Endothelial cell of umbilical vein (primary cell): ENCODE measurements around the gene DDX59. TPM values are rescaled to one million over a fixed set of nuclear protein-coding genes. Genes with fewer than 3 reads are reported as not detected.

Source experiments
- BruUV-seq: library from RNA; stranded (reverse); fragments of 400-500 nt; replicated peaks from 2 replicates; lab custom pipeline; 2021; lab: Mats Ljungman, UMichigan
- CTCF ChIA-PET: fragments of 300-600, 350-600 bp; sonication (Branson Sonifier 250); formaldehyde crosslinking; loops from one replicate; lab custom pipeline; 2021; ENCODE audit warnings: antibody characterized with exemption, inconsistent platforms; lab: Charles Lee
- POLR2A ChIA-PET: fragments of 300-600, 350-600 bp; sonication (Branson Sonifier 250); formaldehyde crosslinking; loops from one replicate; lab custom pipeline; 2021; ENCODE audit warnings: antibody characterized with exemption, inconsistent platforms; lab: Charles Lee
- DNase-seq: peaks from one replicate; pipeline ENCODE4 v3.0.0-alpha.2; 2011; ENCODE audit warnings: low read depth, low spot score
- FAIRE-seq: peaks from 2 replicates; lab custom pipeline; 2011; peaks lifted over from hg19 to GRCh38; lab: Jason Lieb, UNC
- H2AFZ ChIP-seq: 2 replicates; pipeline ENCODE4 v1.6.0; 2012; ENCODE audit warnings: low read depth, low read length, control low read depth, inconsistent platforms
- H3K27ac ChIP-seq: 2 replicates; pipeline ENCODE4 v1.5.1; 2011; ENCODE audit warnings: low read depth, mild to moderate bottlenecking, control low read depth, low read length, moderate library complexity; ENCODE audit not compliant: insufficient read depth
- H3K27me3 ChIP-seq, 2 experiments: 2 replicates each; pipeline versions ENCODE4 v1.6.0 to v1.6.1; 2011; ENCODE audit warnings: low read length in 2 of 2, mixed read lengths in 1 of 2; ENCODE audit not compliant: control insufficient read depth in 2 of 2, insufficient read depth in 2 of 2
- H3K36me3 ChIP-seq, 2 experiments: 2 replicates in 1 of 2; 3 replicates in 1 of 2; pipeline ENCODE4 v1.5.1; 2011; ENCODE audit warnings: low read length in 2 of 2, mild to moderate bottlenecking in 1 of 2, moderate library complexity in 1 of 2; ENCODE audit not compliant: control insufficient read depth in 2 of 2, insufficient read depth in 2 of 2; ENCODE audit errors: extremely low read depth in 1 of 2
- H3K4me1 ChIP-seq: 3 replicates; pipeline ENCODE4 v1.5.1; 2011; ENCODE audit warnings: mild to moderate bottlenecking, low read length; ENCODE audit not compliant: control insufficient read depth, insufficient read depth; ENCODE audit errors: extremely low read depth
- H3K4me2 ChIP-seq: 2 replicates; pipeline ENCODE4 v1.6.1; 2011; ENCODE audit warnings: low read length, control low read depth, mixed read lengths; ENCODE audit not compliant: insufficient read depth
- H3K4me3 ChIP-seq, 3 experiments: fragments of 200-600 bp in 1 of 3; sonication (generic), shearing (Covaris generic) in 1 of 3; replicated peaks in 1 of 3; 2 replicates each; pipeline ENCODE4 v1.5.1; 2011 to 2016; ENCODE audit warnings: control low read depth in 3 of 3, low read length in 3 of 3, mild to moderate bottlenecking in 2 of 3, inconsistent platforms in 1 of 3, low read depth in 1 of 3, moderate library complexity in 1 of 3; ENCODE audit not compliant: insufficient read depth in 1 of 3
- H3K79me2 ChIP-seq: 2 replicates; pipeline ENCODE4 v1.6.0; 2012; ENCODE audit warnings: low read length, inconsistent platforms; ENCODE audit not compliant: control insufficient read depth, insufficient read depth
- H3K9ac ChIP-seq: replicated peaks from 2 replicates; pipeline ENCODE3; 2011; ENCODE audit warnings: low read length, control low read depth; ENCODE audit not compliant: insufficient read depth; ENCODE audit errors: extremely low read depth
- H3K9me1 ChIP-seq: replicated peaks from 3 replicates; pipeline ENCODE4 v1.6.0; 2011; ENCODE audit warnings: mild to moderate bottlenecking, low read length; ENCODE audit not compliant: control insufficient read depth, insufficient read depth; ENCODE audit errors: extremely low read depth
- H3K9me3 ChIP-seq: replicated peaks from 2 replicates; pipeline ENCODE4 v1.5.1; 2012; ENCODE audit warnings: low read length, inconsistent platforms; ENCODE audit not compliant: control insufficient read depth, insufficient read depth
- H4K20me1 ChIP-seq: replicated peaks from 2 replicates; pipeline ENCODE3; 2011; ENCODE audit warnings: mild to moderate bottlenecking, low read length; ENCODE audit not compliant: control insufficient read depth, insufficient read depth; ENCODE audit errors: extremely low read depth
- EZH2 ChIP-seq: IDR thresholded peaks from 2 replicates; pipeline ENCODE4 v1.6.1; 2012; ENCODE audit warnings: borderline replicate concordance, low read depth, mild to moderate bottlenecking, moderate library complexity, low read length, inconsistent platforms; ENCODE audit not compliant: severe bottlenecking
- FOS ChIP-seq: IDR thresholded peaks from 2 replicates; pipeline ENCODE4 v1.6.1; 2011; ENCODE audit warnings: mild to moderate bottlenecking, low read length, moderate library complexity, borderline replicate concordance; ENCODE audit not compliant: insufficient read depth
- GATA2 ChIP-seq: IDR thresholded peaks from 2 replicates; pipeline ENCODE4 v1.7.0; 2011; ENCODE audit warnings: low read depth, mild to moderate bottlenecking, moderate library complexity, mixed read lengths, low read length; ENCODE audit not compliant: insufficient read length, insufficient read depth
- JUN ChIP-seq: IDR thresholded peaks from 2 replicates; pipeline ENCODE4 v1.6.1; 2011; ENCODE audit warnings: borderline replicate concordance, low read depth; ENCODE audit not compliant: insufficient read length, insufficient read depth
- MYC ChIP-seq: IDR thresholded peaks from one replicate; pipeline ENCODE4 v1.6.1; 2011; ENCODE audit warnings: mild to moderate bottlenecking, low read depth, low read length
- POLR2A ChIP-seq: IDR thresholded peaks from 2 replicates; pipeline ENCODE4 v1.6.1; 2012; ENCODE audit warnings: low read depth, mild to moderate bottlenecking, control low read depth, low read length
- POLR2AphosphoS5 ChIP-seq: IDR thresholded peaks from 2 replicates; pipeline ENCODE4 v1.6.1; 2012; ENCODE audit warnings: low read depth, mild to moderate bottlenecking, control low read depth, low read length, moderate library complexity; ENCODE audit not compliant: insufficient read depth
- dilution Hi-C: fragments of 300-500 bp; cut with MboI; formaldehyde crosslinking; loops from one replicate; pipeline ENCODE4 v1.15.0; 2019; ENCODE audit warnings: low sequenced_read_pairs; ENCODE audit not compliant: extremely low pct_ligation_motif_present
- intact Hi-C: fragments of 100-400 bp; cut with micrococcal nuclease; formaldehyde crosslinking; loops from one replicate; pipeline ENCODE4 v1.10.0; 2022
- polyA plus RNA-seq, 4 experiments: library from polyadenylated mRNA; depleted of rRNA in 3 of 4; stranded (reverse) in 3 of 4; unstranded in 1 of 4; fragments of >200 nt; gene quantifications; 2 replicates each; pipeline versions ENCODE4 v1.2.1 to v1.2.3, GENCODE V29; 2011 to 2012; ENCODE audit warnings: missing spikeins in 1 of 4
- total RNA-seq: library from RNA; stranded (reverse); gene quantifications from 2 replicates; pipeline ENCODE4 v1.2.3, GENCODE V29; 2021
- TF ChIP-seq, protein P1 (sequence below), 2 donors: IDR thresholded peaks; 1 replicate in 1 of 2; 2 replicates in 1 of 2; pipeline ENCODE4 v1.5.1; 2011; ENCODE audit warnings: low read length in 2 of 2, mild to moderate bottlenecking in 2 of 2, moderate library complexity in 2 of 2, control low read depth in 1 of 2, inconsistent platforms in 1 of 2, low read depth in 1 of 2; ENCODE audit not compliant: insufficient read depth in 1 of 2; ENCODE audit errors: extremely low read depth in 1 of 2
- TF ChIP-seq, protein P2 (sequence below): IDR thresholded peaks from 2 replicates; pipeline ENCODE4 v1.6.1; 2011; ENCODE audit not compliant: insufficient read depth, insufficient read length

The DDX59 gene
- total and polyA plus RNA-seq, 2 donors (not counting 3 experiments of a cell fraction or from before 2014, with no cell fraction given) = 8.1 to 17.7 TPM

DNA sequence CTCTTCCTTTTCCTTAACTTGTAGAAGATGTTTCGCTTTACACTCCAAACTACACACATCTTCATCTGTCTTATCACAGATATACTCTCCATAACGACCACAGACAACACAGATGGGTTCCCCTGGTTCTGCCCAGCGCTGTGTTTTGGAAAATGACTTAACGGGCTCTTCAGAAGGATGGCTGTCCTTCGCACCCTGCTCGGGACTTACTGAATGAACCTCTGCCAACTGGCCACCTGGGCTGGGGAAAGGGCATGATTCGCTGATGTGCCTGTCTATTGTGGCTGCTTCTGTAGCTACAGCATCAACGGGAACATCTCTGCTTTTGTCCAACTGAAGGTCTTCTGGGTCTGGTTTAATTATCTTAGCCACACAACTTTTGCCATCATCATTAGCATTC, 3.4 kb downstream of the DDX59 start:
- no peak overlapping the region for H2AFZ ChIP-seq

More for the DNA sequence above, 3.4 kb downstream of the DDX59 start:
- no peaks in the 10 kb centered on the region for H3K27me3 ChIP-seq
- ChIA-PET POLR2A (no interaction called here), CTCF (interaction anchor here (1.0 to 3.7 kb wide), 3 partner anchors 33 to 171 kb away, joined by 3 to 20 read pairs (median 4); no protein-coding TSS in a partner anchor)
- H3K79me2 ChIP-seq = peaks cover 10% of the 10 kb centered on the region
- H3K36me3 ChIP-seq = peaks cover 3 to 10% of the 10 kb centered on the region in 2 experiments
- no TSS peak for BruUV-seq
- peak overlapping the region; percentile 32 for H3K27ac ChIP-seq
- no peaks in the 10 kb centered on the region for H4K20me1 ChIP-seq
- H3K4me3 ChIP-seq = no peak overlapping the region
- H3K9me3 ChIP-seq = no peaks in the 10 kb centered on the region
- H3K4me2 ChIP-seq = no peak overlapping the region
- no peak overlapping the region for H3K9ac ChIP-seq
- TF ChIP-seq, protein P1, sequence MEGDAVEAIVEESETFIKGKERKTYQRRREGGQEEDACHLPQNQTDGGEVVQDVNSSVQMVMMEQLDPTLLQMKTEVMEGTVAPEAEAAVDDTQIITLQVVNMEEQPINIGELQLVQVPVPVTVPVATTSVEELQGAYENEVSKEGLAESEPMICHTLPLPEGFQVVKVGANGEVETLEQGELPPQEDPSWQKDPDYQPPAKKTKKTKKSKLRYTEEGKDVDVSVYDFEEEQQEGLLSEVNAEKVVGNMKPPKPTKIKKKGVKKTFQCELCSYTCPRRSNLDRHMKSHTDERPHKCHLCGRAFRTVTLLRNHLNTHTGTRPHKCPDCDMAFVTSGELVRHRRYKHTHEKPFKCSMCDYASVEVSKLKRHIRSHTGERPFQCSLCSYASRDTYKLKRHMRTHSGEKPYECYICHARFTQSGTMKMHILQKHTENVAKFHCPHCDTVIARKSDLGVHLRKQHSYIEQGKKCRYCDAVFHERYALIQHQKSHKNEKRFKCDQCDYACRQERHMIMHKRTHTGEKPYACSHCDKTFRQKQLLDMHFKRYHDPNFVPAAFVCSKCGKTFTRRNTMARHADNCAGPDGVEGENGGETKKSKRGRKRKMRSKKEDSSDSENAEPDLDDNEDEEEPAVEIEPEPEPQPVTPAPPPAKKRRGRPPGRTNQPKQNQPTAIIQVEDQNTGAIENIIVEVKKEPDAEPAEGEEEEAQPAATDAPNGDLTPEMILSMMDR (IDR thresholded peaks at IDR 0.05; ENCODE audit: extremely low read depth in 1 of 2, insufficient read depth in 1 of 2, low read depth in 1 of 2, low read length in 2 of 2) = no peak
- no peak for TF ChIP-seq POLR2A
- TF ChIP-seq JUN = no peak
- no peak for TF ChIP-seq MYC
- TF ChIP-seq, protein P2, sequence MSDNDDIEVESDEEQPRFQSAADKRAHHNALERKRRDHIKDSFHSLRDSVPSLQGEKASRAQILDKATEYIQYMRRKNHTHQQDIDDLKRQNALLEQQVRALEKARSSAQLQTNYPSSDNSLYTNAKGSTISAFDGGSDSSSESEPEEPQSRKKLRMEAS = no peak
- TF ChIP-seq EZH2 = no peak
- TF ChIP-seq POLR2AphosphoS5 = no peak
- no peak for TF ChIP-seq FOS
- no peak for TF ChIP-seq GATA2
- DNase-seq (no peak), FAIRE-seq (no peak)
- H3K9me1 ChIP-seq = no peaks in the 10 kb centered on the region
- peaks cover 28% of the 10 kb centered on the region for H3K4me1 ChIP-seq
- dilution Hi-C loops = no loop called here
- intact Hi-C loops = no loop called here
